Esophagus squamous epithelium (tissue), 5 donors: Measurements from ENCODE around the gene CTSW. TPM values are rescaled to one million over a fixed set of nuclear protein-coding genes. Genes with fewer than 3 reads are reported as not detected.

Experiments used
- DNase-seq: peaks from one replicate; lab custom pipeline; 2025; lab: John Stamatoyannopoulos, UW
- H3K27ac ChIP-seq, 4 donors: fragments of 200-600 bp; sonication (generic); one replicate each; pipeline ENCODE4 v1.5.1; 2016 to 2019; ENCODE audit warnings: mild to moderate bottlenecking in 1 of 4
- H3K27me3 ChIP-seq, 4 donors: fragments of 200-600 bp; sonication (generic); 1 replicate in 3 of 4; 2 replicates in 1 of 4; pipeline versions ENCODE4 v1.5.1 to v1.6.0; 2017 to 2021; ENCODE audit warnings: antibody characterized with exemption in 1 of 4
- H3K36me3 ChIP-seq, 3 donors: fragments of 200-600 bp; sonication (generic); one replicate each; pipeline ENCODE4 v1.5.1; 2016 to 2019
- H3K4me1 ChIP-seq, 3 donors: fragments of 200-600 bp; sonication (generic); one replicate each; pipeline ENCODE4 v1.5.1; 2017 to 2019
- H3K4me3 ChIP-seq, 4 donors: fragments of 200-600 bp; sonication (generic); 1 replicate in 3 of 4; 2 replicates in 1 of 4; pipeline ENCODE4 v1.5.1; 2016 to 2019; ENCODE audit warnings: mild to moderate bottlenecking in 2 of 4, moderate library complexity in 1 of 4
- H3K9me3 ChIP-seq, 3 donors: fragments of 200-600 bp; sonication (generic); one replicate each; pipeline ENCODE4 v1.5.1; 2016 to 2019
- CTCF ChIP-seq, 6 experiments: fragments of 450-650 bp in 4 of 6; fragments of 200-600 bp in 2 of 6; sonication (generic) in 2 of 6; IDR thresholded peaks; one replicate each; pipeline ENCODE4 v1.5.1; 2016 to 2019; ENCODE audit warnings: antibody characterized with exemption in 6 of 6, mild to moderate bottlenecking in 4 of 6, moderate library complexity in 4 of 6
- POLR2A ChIP-seq, 4 donors: fragments of 450-650 bp; IDR thresholded peaks; one replicate each; pipeline ENCODE4 v1.6.1; 2017; ENCODE audit warnings: antibody characterized with exemption in 4 of 4, mild to moderate bottlenecking in 4 of 4, moderate library complexity in 3 of 4
- WGBS, 2 donors: methylation state at CpG; one replicate each; pipeline ENCODE4 v1.1.5; 2018; 5-methylcytosine and 5-hydroxymethylcytosine counted together
- intact Hi-C: fragments of 100-400 bp; cut with DNase I; formaldehyde crosslinking; loops from one replicate; pipeline ENCODE4 v1.15.0; 2022
- total RNA-seq, 4 donors: library from RNA; depleted of rRNA; stranded (reverse); fragments of >200 nt; gene quantifications; one replicate each; pipeline ENCODE4 v1.1.0, GENCODE V29; 2016
- donor health status: DM: yes; HTN: yes; CAD: no.

CTSW gene
- total RNA-seq, 4 donors from 2014 or later = 0.21 to 3.6 (median 1.8) TPM

GRCh38 chr11:65870307-65870658, 9.4 kb upstream of the CTSW start:
- no peaks in the 10 kb centered on the region for H3K9me3 ChIP-seq
- H3K4me1 ChIP-seq = peaks cover 16 to 51% (median 18%) of the 10 kb centered on the region in 3 donors
- H3K27ac ChIP-seq = peak overlapping the region in 2 of 4 donors; percentile 92 to 95
- no peak for DNase-seq
- H3K4me3 ChIP-seq = no peak overlapping the region
- no peaks in the 10 kb centered on the region for H3K27me3 ChIP-seq
- intact Hi-C loops = no loop called here
- TF ChIP-seq CTCF (IDR thresholded peaks at IDR 0.05) (no peak), POLR2A (IDR thresholded peaks at IDR 0.05) (no peak)
- 71 to 100% methylated on average over 1 to 8 of the region's 11 CpGs for WGBS, 2 donors
- peaks cover 7 to 31% (median 7%) of the 10 kb centered on the region in 3 donors for H3K36me3 ChIP-seq

- WGBS, 2 donors = 60% methylated on average over 3 to 17 of the region's 24 CpGs
Observed at GRCh38 chr11:65870706-65871681, 8.6 kb upstream of the CTSW start.

GRCh38 chr11:65871811-65872548, 7.7 kb upstream of the CTSW start:
- Histone ChIP-seq H3K27me3 (no peaks in the 10 kb centered on the region), H3K27ac (peak overlapping the region; percentile 81 to 95 (median 87)), H3K4me1 (peaks cover 16 to 51% (median 18%) of the 10 kb centered on the region in 3 donors), H3K36me3 (peaks cover 0 to 14% (median 0%) of the 10 kb centered on the region in 3 donors), H3K4me3 (peak overlapping the region; percentile 35 to 73 (median 61)), H3K9me3 (no peaks in the 10 kb centered on the region)
- DNase-seq = no peak
- TF ChIP-seq CTCF (IDR thresholded peaks at IDR 0.05) (no peak), POLR2A (IDR thresholded peaks at IDR 0.05) (no peak)
- 20 to 76% methylated on average over 2 to 5 of the region's 26 CpGs for WGBS, 2 donors
- intact Hi-C loops = no loop called here

More at GRCh38 chr11:65870706-65871681, 8.6 kb upstream of the CTSW start:
- no peaks in the 10 kb centered on the region for H3K9me3 ChIP-seq
- intact Hi-C loops = no loop called here
- H3K27me3 ChIP-seq = no peaks in the 10 kb centered on the region
- peaks cover 16 to 51% (median 18%) of the 10 kb centered on the region in 3 donors for H3K4me1 ChIP-seq
- TF ChIP-seq POLR2A (IDR thresholded peaks at IDR 0.05) (no peak), CTCF (IDR thresholded peaks at IDR 0.05) (no peak)
- H3K36me3 ChIP-seq = peaks cover under 1 to 24% (median under 1%) of the 10 kb centered on the region in 3 donors
- DNase-seq = no peak
- peak overlapping the region in 3 of 4 donors; percentile 59 to 73 (median 63) for H3K4me3 ChIP-seq
- H3K27ac ChIP-seq = peak overlapping the region; percentile 81 to 95 (median 87)

- peaks cover 0 to 6% (median 0%) of the 10 kb centered on the region in 3 donors for H3K36me3 ChIP-seq
- intact Hi-C loops = no loop called here
- no peaks in the 10 kb centered on the region for H3K9me3 ChIP-seq
- DNase-seq = no peak
- H3K4me1 ChIP-seq = peaks cover 16 to 48% (median 18%) of the 10 kb centered on the region in 3 donors
- peak within 1 kb of the TSS; percentile 35 to 73 (median 61) for H3K4me3 ChIP-seq
- H3K27ac ChIP-seq = peak within 1 kb of the TSS; percentile 81 to 95 (median 87)
- no peak for TF ChIP-seq CTCF (IDR thresholded peaks at IDR 0.05)
- no peak for TF ChIP-seq POLR2A (IDR thresholded peaks at IDR 0.05)
- 0 to 1% methylated on average over 5 to 7 of the region's 69 CpGs for WGBS, 2 donors
- no peaks in the 10 kb centered on the region for H3K27me3 ChIP-seq
Observed at GRCh38 chr11:65872586-65873317, 6.9 kb upstream of the CTSW start, which contains the start of gene EFEMP2. Gene EFEMP2, minus strand, starts transcription at chr11:65872800. Its CDS starts 446 bp downstream, at chr11:65872354.
